GM18520 (cell line): ENCODE results near the gene C14orf93.

Experiments
- ATAC-seq: cut with Tn5 transposase; IDR thresholded peaks from one replicate; pipeline ENCODE4 v1.9.1; 2021; ENCODE audit not compliant: unreplicated experiment

Gene C14orf93

DNA sequence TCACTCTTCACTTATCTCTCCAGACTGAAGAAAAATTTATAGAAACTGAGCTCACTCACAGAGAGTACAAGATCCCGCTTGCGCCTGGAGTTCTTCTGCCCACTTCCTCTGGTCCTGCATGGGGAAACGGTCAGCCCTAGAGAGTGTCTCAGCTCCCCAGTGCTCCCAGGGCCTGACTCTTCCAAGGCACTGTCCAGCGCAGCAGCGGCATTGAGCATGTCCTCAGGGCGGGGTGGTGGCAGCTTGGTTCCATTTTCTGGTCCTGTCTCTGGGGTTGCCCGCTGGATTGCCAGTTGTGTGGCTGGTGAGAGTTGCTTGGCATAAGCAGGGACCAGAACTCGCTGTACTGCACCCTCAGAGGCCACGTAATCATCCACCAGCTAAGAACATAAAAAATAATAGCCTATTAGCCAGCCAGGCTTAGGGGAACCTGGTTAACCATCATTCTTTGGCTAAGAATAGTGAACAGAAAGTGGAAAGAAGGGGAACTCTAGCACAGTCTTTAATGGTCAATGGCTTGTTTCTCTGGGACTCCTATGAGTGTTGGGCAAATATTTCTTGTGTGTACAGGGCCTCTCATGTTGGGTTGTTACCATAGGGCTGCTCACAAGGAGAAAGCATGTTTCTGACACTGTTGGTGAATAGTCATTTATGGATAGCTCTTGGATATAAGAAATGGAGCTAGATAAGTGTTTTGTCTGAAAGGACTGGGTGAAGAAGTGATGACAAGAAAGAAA lies 13.9 kb downstream of the C14orf93 start:
- no peak for ATAC-seq

DNA sequence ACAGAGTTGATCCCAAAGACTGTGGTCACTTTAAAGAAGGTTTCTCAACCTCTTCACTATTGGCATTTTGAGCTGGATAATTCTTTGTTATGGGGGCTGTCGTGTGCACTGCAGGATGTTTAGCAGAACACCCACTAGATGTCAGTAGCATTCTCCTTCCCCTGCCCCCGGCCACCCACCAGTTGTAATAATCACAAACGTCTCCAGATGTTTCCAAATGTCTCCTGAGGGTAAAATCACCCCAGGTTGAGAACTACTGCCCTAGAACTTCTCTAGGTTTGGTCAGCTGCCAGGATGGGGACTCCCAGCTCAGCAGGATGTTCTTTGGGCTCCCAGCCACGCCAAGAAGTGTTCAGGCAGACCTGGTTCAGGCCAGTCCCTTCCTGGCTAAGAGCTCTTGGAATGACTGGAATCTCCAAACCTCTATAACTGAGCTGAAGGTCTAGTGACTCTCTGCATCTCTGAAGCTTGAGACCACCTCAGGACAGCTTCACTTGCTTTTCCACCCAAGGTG lies 15.1 kb downstream of the C14orf93 start:
- no peak for ATAC-seq

DNA sequence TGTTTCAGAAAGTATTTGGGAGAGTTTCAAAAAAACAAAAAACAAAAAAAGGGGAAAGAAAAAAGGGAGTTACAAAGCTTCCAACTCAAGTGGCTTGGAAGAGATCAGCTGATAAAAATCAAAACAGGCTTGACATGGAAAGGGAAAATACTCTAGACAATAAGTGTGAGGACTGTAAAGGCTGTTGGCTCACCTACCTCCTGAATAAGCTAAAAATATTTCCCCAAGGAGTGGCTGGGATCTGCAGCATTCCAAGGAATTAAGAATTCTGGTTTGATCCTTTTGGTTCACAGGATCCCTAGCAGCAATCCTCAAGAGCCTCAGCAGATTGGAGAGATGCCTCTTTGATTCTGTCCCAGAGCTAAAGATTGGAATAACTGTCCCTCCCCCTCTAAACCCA lies 16.4 kb downstream of the C14orf93 start:
- ATAC-seq, result no peak

DNA sequence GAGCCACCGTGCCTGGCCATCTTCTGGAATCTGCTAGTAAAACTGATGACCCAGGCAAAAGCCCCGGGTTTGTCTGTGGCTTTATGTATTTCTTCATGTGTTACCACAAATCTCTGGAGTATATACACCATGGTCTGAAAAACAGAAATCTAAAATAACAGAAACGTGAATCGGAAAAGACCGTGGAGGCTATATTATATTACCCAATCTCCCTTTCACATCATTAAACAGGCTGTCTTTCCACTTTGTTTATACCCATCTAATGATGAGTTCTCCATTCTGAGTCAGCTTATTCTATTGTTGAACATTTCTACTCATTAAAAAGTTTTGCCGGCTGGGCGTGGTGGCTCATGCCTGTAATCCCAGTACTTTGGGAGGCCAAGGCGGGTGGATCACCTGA lies 18.1 kb downstream of the C14orf93 start:
- ATAC-seq, result no peak

DNA sequence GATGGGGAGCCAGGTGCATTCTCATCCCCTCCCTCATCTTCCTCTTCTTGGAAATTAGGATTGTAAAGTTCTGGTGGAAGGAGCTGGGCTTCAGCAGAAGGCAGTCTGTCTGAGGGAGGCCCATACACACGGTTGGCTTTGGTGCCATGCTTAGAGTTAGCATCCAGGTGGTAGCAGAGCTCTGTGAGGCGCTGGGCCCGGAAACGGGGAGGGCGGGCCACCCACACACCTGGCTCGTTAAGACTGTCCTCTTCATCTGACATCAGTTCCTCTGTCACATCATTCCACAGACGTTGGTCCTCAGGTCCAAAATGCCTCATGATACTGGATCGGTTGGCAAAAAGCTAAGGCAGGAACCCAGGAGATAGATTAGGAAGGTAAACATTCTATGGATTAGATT lies 22.7 kb downstream of the C14orf93 start:
- ATAC-seq, result no peak

DNA sequence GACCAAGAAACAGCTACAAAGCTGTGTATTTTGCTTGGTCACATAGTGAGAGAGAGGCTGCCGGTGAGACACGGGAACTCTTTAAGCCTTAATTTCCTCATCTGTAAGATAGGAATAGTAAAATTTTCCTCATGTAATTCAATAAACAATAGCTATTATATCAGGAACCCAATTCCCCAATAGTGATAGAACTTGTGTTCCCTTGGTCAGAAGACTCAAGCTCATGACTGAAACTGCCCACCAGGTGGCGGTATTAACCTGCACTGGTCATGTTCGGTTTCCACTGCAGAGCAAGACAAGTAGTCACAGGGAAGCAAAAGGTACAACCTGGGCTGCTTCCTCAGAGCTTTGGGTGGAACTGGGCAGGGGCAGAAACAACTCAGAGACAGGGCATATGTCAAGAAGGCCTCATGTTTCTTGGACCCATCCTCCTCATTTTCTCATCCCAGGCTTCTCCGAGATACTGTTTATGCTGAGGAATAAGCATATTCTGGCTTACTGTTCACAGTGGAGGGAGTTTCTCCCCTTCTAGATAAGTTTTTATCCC lies 23.4 kb downstream of the C14orf93 start:
- ATAC-seq, result no peak

DNA sequence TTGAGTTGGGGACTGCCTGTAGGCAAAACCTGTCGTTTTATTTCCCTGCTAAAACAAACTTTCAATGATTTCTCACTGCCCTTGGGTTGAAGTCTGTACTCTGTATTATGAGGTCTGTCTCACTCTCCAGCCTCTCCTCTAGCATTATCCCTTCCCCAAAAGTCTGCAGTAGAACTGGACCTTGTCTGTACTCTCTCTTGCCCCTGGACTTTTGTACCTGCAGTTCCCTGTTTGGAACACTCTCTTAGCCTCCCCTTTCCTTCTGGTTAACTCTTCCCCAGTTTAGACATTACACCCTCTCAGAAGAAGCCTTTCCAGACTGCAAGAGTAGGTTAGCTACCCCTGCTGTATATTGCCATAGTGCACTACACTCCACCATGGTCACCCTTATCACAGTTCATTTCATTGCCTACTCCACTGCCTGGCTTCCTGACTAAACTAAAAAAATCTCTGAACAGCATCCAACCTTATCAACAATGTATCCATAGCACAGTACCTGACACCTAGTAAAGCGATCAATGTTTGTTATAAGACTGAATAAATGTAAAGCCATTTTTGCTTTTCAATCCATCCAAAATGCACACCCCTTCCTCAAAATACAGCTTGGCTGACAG lies 23.9 kb downstream of the C14orf93 start:
- no peak for ATAC-seq

DNA sequence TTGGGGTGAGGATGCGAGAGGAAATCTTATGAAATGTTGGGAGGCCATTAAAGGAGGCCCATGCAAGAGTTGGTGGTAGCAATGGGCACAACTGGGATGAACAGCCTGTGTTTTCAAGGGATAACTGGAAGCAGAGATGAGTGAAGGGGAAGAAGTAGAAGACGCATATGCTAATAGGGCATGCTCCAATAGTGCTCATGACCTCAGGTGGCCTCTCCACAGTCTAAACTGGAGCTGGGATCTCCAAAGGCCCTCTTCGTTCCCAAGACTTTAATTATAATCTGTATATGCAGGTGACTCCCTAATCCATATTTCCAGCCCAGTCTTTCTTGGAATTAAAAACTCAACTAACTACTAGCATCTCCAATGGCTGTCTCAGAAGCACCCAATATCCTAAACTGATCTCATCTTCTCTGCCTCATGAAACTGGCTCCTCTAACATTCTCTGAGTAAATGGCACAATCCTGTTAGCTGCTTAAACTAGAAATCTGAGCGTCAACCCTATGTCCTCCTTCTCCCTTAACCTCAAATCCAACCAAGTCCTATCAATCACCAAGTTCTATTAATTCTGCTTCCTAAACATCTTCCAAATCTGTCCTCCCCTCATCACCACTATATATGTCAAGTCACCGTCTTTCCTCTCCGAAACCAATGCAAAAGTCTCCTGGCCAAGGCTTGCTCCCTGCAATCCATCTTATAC lies 24.8 kb downstream of the C14orf93 start:
- no peak for ATAC-seq

DNA sequence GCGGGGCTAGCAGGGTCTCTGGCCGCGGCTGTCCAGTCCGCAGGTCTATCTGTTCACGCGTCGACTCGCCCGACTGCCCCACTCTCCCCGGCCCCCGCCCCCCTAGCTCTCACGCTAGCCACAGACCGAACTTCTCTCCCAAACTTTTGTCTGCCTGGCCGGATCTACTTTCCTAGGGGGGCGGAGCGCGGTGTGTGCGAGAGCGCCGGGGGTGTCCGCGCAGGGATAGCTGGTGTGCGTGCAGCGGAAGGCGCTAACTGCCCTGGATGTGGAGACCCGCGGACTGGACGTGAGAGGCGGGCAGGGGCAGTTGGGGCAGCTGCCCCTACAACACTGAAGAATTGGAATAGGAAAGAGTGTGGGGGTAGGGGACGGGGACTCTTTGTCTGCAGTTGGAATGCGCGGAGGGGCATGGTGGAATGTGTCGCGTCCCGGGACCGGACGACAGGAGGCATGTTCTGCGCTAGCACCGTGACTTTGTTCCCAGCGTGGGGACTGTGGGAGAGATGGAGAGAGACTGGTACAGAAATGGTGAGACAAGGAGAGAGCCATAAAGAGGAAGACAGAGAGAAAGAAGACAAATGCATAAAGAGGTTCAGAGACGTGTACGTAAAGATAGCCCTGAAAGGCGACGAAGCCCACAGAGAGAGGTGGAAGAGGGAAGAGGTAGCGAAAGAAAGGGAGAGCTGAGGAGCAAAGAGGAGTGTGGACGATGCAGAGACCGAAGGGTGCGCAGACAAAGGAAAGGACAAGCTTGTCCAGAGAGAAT lies 27.3 kb downstream of the C14orf93 start, which contains the start of gene AJUBA:
TSS of gene AJUBA (minus strand) at position 75 of the 769 bp plus-strand sequence. CDS start 285 bp downstream, outside the sequence.
- no peak for ATAC-seq

DNA sequence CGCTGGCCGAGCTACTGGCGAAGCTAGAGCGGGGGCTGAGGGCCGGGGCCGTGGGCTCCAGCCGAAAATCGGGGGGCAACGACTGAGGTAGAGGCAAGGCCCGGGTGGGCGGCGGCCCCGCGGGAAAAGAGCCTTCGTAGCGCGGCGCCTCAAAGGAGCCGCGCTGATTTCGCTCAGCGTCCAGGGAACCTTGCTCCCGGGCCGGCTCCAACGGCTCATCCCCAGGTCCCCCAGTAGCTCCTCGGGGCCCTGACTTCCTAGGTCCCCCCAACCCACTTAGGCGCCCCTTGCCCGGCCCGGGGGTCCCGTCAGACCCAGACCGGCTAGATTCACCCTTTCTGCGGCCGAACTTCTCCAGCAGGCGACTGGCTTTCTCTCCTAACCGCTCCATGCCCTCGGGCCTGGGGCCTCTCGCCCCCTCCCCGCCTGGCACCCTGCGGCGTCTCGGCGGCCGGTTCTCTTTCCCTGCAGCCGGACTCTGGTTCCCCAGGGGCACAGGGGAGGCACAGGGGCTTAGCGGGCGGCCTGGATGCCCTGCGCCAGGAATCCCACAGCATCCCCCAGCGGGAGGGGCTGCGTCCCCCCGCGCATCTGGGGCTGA lies 28.0 kb downstream of the C14orf93 start:
- no peak for ATAC-seq

DNA sequence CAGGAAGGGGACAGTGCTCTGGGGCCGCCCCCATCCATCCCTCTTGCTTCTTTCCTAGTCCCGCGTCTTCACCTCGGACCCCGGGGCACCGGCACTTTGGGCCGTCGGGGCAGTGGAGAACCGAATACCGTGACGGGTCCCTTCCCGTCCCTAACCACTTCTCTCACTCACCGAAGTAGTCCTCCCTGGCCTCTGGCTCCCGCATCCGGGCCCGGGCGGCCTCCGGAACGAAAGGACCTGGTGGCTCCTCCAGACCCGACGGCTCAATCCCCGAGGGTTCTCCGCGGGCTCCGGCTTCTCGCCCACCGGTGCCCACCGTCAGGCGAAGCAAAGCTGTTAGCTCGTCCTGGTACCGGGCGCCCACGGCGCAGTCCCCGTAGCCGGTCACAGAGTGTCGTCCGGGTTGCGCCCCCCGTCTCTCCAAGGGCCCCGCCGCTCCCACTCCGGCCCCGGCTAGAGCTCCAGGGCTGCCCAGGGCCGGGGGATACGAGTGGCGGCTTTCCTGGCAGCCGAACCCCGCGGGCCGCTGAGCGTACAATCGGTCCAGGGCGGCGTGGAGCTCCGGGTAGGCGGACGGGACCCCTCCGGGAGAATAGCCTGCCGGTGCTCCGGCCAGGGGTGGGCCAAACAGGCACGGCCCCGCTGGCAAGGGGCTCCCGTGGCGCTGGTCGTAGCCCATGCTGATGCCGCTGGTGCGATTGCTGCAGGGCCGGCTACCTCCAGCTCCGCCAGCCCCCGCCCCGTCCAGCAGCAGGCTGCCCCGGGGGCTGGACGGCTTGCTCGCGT lies 28.7 kb downstream of the C14orf93 start:
- ATAC-seq, result no peak

DNA sequence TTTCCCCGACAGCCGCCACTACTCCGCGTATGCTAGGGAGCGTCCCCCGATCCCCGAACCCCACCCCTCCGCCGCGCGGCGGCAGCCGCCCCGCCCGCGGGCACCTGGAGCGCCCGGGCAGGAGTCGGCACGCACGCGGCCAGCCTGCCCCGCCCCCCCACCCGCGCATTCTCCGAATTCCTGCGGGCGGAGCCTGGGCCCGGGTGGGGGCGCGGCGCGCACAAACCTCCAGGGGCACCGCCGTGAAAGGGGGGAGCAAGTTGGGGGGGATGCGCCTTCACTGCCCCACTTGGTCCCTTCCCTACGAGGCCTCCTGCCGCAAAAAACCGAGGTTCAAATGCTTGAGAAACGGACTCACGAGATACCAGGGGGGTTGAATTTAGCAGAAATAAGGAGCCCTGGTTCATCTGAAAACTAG lies 29.3 kb downstream of the C14orf93 start:
- no peak for ATAC-seq

DNA sequence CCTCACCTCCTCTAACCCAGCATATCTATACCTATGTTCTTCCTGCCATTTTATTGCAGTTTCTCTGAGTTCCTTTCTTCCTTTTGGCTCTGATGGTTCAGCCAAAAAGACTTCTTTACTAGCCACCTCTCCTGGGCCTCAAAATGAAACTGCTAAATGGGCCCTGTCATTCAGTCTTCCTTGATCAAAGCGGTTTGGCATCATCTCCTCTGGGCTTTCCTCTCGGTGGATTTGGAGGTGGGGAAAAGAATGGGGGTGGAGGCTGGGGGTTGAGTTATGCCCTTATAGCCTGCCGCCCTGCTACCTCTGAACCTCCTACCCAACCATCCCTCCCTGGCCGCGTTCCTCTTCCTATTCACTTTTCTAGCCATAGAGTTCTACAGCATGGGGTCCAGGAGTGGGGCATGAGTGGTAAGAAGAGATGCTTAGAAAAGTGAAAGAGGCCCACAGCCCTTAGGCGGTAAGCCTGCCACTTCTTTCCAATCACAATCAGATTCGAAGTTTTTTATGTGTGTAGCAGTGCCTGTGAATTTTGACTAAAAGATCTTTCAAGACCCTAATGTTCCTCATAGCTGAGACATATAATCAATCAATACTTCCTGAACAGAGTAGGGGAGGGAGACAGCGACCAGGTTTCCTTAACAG lies 30.1 kb downstream of the C14orf93 start:
- no peak for ATAC-seq

DNA sequence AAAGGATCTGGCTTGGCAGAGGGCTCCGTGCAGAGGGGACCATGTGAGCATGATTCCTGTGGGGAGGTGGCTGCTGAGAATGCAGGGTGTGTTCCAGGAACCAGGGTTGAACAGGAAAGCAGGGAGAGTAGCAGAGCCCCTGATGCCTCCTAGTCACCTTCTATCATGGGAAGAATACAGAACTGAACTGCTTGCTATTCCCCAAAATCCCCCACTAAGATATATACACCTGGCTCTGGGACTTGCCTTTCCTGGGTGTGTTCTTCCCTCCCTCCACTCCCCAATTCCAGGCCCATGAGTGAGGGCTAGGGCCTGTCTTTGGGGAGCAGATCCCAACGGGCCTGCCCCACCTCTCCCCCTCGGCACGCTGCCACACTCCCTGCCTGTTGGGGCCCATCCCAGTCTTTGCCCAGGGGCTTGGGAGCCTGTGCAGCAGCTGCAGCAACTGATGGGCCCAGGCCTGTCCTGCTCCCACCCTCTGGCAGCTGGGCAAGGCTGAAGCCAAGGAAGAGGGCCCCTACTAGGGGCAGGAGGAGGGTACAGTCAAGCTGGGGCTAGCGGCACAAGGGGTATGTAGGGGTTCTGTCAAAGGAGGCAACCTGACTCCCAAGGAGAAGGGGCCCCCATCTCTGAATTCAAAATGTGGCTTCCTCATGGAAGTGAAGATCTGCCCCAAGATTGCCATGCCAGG lies 30.8 kb downstream of the C14orf93 start:
- ATAC-seq, result no peak

DNA sequence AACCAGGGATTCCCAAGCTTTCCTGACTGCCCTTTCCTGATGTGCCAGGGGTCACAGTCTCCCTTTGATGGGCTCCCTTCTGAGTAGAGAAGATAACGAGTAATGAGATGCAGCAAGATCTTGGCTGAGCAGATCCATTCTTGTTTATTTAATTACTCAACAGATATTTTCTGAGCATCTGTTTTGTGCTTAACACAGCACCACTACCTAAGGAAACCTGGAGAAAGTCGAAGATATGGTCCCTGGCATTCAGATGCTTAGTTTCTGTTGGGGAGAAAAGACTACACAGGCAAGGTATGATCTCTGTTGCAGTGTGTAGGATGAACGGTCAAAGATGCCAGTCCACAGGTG lies 31.5 kb downstream of the C14orf93 start:
- ATAC-seq, result no peak

DNA sequence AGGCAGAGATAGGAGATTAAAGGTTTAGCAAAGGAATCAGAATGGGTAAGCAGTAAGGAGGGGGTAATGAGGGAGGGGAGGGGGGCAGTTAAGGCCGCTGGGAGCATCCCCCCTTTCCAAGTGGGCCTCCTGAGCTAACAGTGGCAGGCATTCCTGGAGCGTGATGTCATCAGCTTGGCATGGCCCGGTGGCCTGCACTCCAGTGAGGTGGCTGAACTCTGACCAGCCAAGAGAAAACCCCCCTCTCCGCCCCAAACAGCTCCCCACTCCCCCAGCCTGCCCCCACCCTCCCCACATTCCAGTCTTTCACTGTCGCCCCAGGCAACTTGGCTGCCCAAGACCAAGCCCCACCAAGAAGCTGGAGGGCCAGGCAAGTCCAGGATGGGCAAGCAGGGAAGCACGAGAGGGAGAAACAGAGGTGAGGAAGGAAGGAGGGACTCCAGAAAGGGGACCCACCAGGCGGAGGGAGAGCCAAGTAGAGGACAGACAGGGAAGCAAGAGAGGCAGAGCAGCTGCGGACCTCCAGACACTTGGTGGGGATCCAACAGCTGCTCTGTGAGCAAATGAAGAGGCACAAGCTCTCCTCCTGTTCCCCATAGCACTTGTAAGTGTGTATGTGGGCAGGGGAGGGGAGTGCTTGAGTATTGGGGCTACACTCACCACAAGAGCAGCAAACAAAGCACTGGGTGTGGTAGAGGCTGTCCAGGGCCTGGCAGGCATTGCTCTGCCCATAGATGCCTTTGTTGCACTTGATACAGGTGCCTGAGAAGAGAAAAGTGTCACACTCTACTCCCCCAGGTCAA lies 32.1 kb downstream of the C14orf93 start:
- ATAC-seq, result no peak

DNA sequence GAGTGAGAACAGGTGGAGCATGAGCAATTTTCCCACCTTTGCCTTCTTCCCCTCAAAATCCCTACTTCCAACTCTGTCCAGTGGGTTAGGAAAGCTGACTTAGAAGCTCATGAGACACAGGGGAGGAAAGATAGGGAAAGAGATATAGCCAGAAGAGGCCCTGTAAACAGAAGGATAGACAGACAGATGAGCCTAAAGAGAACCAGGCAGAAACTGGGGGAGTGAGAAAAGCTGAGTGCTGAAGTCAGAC lies 32.6 kb downstream of the C14orf93 start:
- no peak for ATAC-seq
